NB4 (cell line): ENCODE measurements around the gene ELK1.

ENCODE experiments used
- CTCF ChIP-seq: IDR thresholded peaks from one replicate; pipeline ENCODE4 v1.5.1; 2012; ENCODE audit warnings: low read depth, low read length
- POLR2A ChIP-seq: IDR thresholded peaks from 2 replicates; pipeline ENCODE4 v1.6.1; 2011; ENCODE audit warnings: mild to moderate bottlenecking; ENCODE audit not compliant: insufficient read length; ENCODE audit errors: extremely low read depth

DNA sequence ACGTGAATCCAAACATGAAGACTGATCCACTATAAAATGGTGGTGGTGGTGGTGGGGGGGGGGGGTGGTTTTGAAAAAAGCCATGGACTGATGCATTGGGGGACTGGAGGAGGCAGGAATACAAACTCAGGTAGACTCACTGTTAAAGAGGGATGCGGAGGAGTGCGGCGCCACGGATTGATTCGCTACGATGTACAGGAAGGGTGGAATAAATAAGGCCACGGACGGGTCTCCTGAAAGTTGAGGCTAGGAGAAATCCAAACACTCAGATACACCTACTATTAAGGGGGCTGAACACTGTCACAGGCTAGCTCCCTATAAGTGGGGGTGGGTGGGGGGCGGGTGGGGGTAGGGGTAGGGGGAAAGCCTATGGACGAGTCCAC lies 591 bp downstream of the ELK1 start:
- TF ChIP-seq POLR2A, result no peak
- no peak for TF ChIP-seq CTCF
